PC-9 (cell line): Measurements from ENCODE around the gene GPATCH1. TPM values are rescaled to one million over a fixed set of nuclear protein-coding genes. Genes with fewer than 3 reads are reported as not detected.
A peak's percentile ranks its signal among the peaks of the same experiment; 100 is the strongest.

Source experiments
- BruUV-seq: library from RNA; stranded (reverse); fragments of 400-500 nt; replicated peaks from 2 replicates; lab custom pipeline; 2021; lab: Mats Ljungman, UMichigan
- CTCF ChIA-PET: fragments of 300-600 bp; sonication (Branson Sonifier 250); formaldehyde crosslinking; loops from one replicate; lab custom pipeline; 2022; ENCODE audit warnings: antibody characterized with exemption; lab: Charles Lee
- POLR2A ChIA-PET: fragments of 300-600 bp; sonication (Branson Sonifier 250); formaldehyde crosslinking; loops from one replicate; lab custom pipeline; 2022; ENCODE audit warnings: antibody characterized with exemption; ENCODE audit not compliant: unreplicated experiment; lab: Charles Lee
- DNase-seq, 2 experiments: peaks; one replicate each; pipeline versions ENCODE4 v3.0.0 to v3.0.0-alpha.2; 2015 to 2022; ENCODE audit warnings: mixed read lengths in 1 of 2
- H2AFZ ChIP-seq: fragments of 200-600 bp; sonication (generic); 2 replicates; pipeline ENCODE4 v1.8.1; 2017; ENCODE audit warnings: antibody characterized with exemption
- H3F3A ChIP-seq: fragments of 200-600 bp; sonication (generic); 2 replicates; pipeline ENCODE4 v1.8.1; 2017; ENCODE audit warnings: antibody characterized with exemption, mild to moderate bottlenecking, low read depth; ENCODE audit not compliant: insufficient read depth
- H3K27ac ChIP-seq: fragments of 200-600 bp; sonication (generic); 2 replicates; pipeline ENCODE4 v1.6.1; 2016; ENCODE audit warnings: mixed run types
- H3K27me3 ChIP-seq: fragments of 200-600 bp; sonication (generic); 2 replicates; pipeline ENCODE4 v1.6.1; 2016; ENCODE audit warnings: low read depth, mixed run types; ENCODE audit not compliant: insufficient read depth
- H3K36me3 ChIP-seq: fragments of 200-600 bp; sonication (generic); 2 replicates; pipeline ENCODE4 v1.6.1; 2016; ENCODE audit warnings: low read depth, mixed run types
- H3K4me1 ChIP-seq: fragments of 200-600 bp; sonication (generic); replicated peaks from 2 replicates; pipeline ENCODE4 v1.6.1; 2016; ENCODE audit warnings: mixed run types; ENCODE audit not compliant: insufficient read depth
- H3K4me2 ChIP-seq: fragments of 200-600 bp; sonication (generic); 2 replicates; pipeline ENCODE4 v1.6.1; 2017; ENCODE audit warnings: mixed run types
- H3K4me3 ChIP-seq: fragments of 200-600 bp; sonication (generic); 2 replicates; pipeline ENCODE4 v1.6.1; 2016; ENCODE audit warnings: mixed run types
- H3K79me2 ChIP-seq: fragments of 200-600 bp; sonication (generic); 2 replicates; pipeline ENCODE4 v1.6.1; 2017; ENCODE audit warnings: low read depth, mixed run types
- H3K9me2 ChIP-seq: fragments of 200-600 bp; sonication (generic); 2 replicates; pipeline ENCODE4 v1.8.1; 2017; ENCODE audit warnings: mild to moderate bottlenecking; ENCODE audit not compliant: insufficient read depth
- H3K9me3 ChIP-seq: fragments of 200-600 bp; sonication (generic); 2 replicates; pipeline ENCODE4 v1.8.1; 2016; ENCODE audit warnings: low read depth; ENCODE audit not compliant: insufficient read depth
- H4K20me1 ChIP-seq: fragments of 200-600 bp; sonication (generic); 2 replicates; pipeline ENCODE4 v1.8.1; 2017; ENCODE audit not compliant: insufficient read depth
- EZH2 ChIP-seq: fragments of 200-600 bp; sonication (generic); IDR thresholded peaks from 2 replicates; pipeline ENCODE4 v1.8.0; 2017; ENCODE audit warnings: antibody characterized with exemption, low read depth
- intact Hi-C: fragments of 100-400 bp; cut with micrococcal nuclease; formaldehyde crosslinking; loops from one replicate; pipeline ENCODE4 v1.10.0; 2022; ENCODE audit not compliant: unreplicated experiment
- total RNA-seq: library from RNA; stranded (reverse); gene quantifications from 2 replicates; pipeline ENCODE4 v1.2.3, GENCODE V29; 2021
- TF ChIP-seq, protein P1 (sequence below): fragments of 200-600 bp; sonication (generic); conservative IDR thresholded peaks from 2 replicates; pipeline ENCODE4 v1.6.1; 2017; ENCODE audit warnings: mixed run types, antibody characterized with exemption, mild to moderate bottlenecking, moderate library complexity

The GPATCH1 gene
- total RNA-seq, 1 experiment from 2014 or later = 11.0 TPM

DNA sequence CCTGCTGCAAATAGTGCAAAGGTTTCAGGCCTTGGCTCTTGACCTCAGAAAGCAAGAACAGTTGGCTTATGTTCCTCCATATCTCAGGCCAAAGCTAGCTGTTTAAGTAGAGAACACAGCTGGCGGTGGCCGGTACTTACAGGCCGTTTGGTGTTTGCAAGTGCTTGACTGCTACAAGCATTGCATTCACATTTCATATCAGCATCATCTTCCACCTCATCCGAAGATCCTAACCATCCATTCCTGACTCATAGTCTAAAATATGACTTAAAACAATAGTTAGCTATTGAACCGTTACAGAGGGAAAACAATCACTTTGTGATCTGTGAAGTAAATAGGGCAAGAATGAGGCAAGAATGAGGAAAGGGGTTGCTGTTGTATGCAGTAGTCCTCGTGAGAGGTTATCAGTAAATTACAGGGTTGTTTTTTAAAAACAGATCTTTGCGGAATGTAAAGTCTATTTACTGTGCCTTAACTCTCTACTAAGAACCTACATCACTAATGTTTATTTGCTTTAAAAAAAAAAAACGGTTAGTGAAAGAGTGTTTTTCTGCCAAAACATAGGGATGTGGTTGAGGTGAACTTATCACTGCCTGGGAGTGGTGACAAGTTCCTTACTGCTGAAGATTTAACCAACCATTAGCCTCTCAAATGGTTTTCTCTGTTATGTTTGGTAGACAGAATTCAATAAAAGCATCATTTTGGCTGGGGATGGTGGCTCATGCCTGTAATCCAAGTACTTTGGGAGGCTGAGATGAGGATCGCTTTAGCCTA is 29.3 kb downstream of the GPATCH1 start:
- H3K4me2 ChIP-seq = no peak overlapping the region
- H3K9me3 ChIP-seq = no peaks in the 10 kb centered on the region
- intact Hi-C loops = loop anchor here (1.0 kb wide), 1 partner anchor 56 kb away; no protein-coding TSS in a partner anchor
- H3K36me3 ChIP-seq = 0 out of 2 replicates have a peak, but pooled peaks cover 3% of the 10 kb centered on the region
- H3K9me2 ChIP-seq = no peaks in the 10 kb centered on the region
- peaks cover 17% of the 10 kb centered on the region; the same call in 1 of the 2 replicates for H3F3A ChIP-seq
- no peaks in the 10 kb centered on the region for H4K20me1 ChIP-seq
- CTCF ChIA-PET = interaction anchor here (0.6 kb wide), 1 partner anchor 105 kb away, joined by 10 read pairs; no protein-coding TSS in a partner anchor
- H3K79me2 ChIP-seq = no peaks in the 10 kb centered on the region
- 0 out of 2 replicates have a peak, but pooled peaks cover 11% of the 10 kb centered on the region for H3K4me1 ChIP-seq
- no peaks in the 10 kb centered on the region for H3K27me3 ChIP-seq
- no peak overlapping the region for H2AFZ ChIP-seq
- BruUV-seq = no TSS peak
- POLR2A ChIA-PET = no interaction called here
- no peak overlapping the region for H3K4me3 ChIP-seq
- H3K27ac ChIP-seq = 0 out of 2 replicates have a peak overlapping the region, but pooled peaks have one; percentile 4
- TF ChIP-seq, protein P1, sequence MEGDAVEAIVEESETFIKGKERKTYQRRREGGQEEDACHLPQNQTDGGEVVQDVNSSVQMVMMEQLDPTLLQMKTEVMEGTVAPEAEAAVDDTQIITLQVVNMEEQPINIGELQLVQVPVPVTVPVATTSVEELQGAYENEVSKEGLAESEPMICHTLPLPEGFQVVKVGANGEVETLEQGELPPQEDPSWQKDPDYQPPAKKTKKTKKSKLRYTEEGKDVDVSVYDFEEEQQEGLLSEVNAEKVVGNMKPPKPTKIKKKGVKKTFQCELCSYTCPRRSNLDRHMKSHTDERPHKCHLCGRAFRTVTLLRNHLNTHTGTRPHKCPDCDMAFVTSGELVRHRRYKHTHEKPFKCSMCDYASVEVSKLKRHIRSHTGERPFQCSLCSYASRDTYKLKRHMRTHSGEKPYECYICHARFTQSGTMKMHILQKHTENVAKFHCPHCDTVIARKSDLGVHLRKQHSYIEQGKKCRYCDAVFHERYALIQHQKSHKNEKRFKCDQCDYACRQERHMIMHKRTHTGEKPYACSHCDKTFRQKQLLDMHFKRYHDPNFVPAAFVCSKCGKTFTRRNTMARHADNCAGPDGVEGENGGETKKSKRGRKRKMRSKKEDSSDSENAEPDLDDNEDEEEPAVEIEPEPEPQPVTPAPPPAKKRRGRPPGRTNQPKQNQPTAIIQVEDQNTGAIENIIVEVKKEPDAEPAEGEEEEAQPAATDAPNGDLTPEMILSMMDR = no peak
- TF ChIP-seq EZH2 = no peak
- DNase-seq = peak; percentile 31 to 74

GRCh38 chr19:33111587-33111986 is 30.6 kb downstream of the GPATCH1 start:
- no peak overlapping the region for H3K4me3 ChIP-seq
- POLR2A ChIA-PET = no interaction called here
- H3K9me3 ChIP-seq = no peaks in the 10 kb centered on the region
- no peaks in the 10 kb centered on the region for H3K79me2 ChIP-seq
- TF ChIP-seq, protein P1 = no peak
- no peak for TF ChIP-seq EZH2
- no peak for DNase-seq
- no peaks in the 10 kb centered on the region for H4K20me1 ChIP-seq
- H3K27ac ChIP-seq = no peak overlapping the region
- H3K36me3 ChIP-seq = peaks cover 9% of the 10 kb centered on the region; the same call in 1 of the 2 replicates
- H3F3A ChIP-seq = peaks cover 22% of the 10 kb centered on the region
- H3K4me2 ChIP-seq = no peak overlapping the region
- no TSS peak for BruUV-seq
- no peaks in the 10 kb centered on the region for H3K27me3 ChIP-seq
- intact Hi-C loops = no loop called here
- 0 out of 2 replicates have a peak, but pooled peaks cover 11% of the 10 kb centered on the region for H3K4me1 ChIP-seq
- no peaks in the 10 kb centered on the region for H3K9me2 ChIP-seq
- CTCF ChIA-PET = no interaction called here
- no peak overlapping the region for H2AFZ ChIP-seq

DNA sequence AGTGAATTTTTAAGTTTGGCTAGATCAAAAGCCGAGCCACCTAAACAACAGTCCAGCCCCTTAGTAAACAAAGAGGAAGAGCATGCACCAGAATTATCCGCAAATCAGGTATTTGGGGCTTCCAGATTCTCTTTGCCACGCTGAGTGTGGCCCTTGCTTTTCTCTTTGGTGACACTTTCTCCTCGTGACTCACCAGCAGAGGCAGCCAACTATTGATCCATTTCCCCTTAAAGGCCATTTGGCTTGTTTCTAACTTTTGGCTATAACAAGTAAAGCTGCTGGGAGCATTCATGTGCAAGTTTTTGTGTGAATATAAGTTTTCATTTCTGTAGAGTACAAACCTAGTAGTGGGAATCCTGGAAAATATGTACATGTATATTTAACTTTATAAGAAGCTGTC is 33.3 kb downstream of the GPATCH1 start:
- H3K79me2 ChIP-seq = no peaks in the 10 kb centered on the region
- CTCF ChIA-PET = no interaction called here

More for the DNA sequence above, 33.3 kb downstream of the GPATCH1 start:
- no peaks in the 10 kb centered on the region for H3K9me2 ChIP-seq
- H3K4me2 ChIP-seq = no peak overlapping the region
- POLR2A ChIA-PET = no interaction called here
- H3K4me1 ChIP-seq = 0 out of 2 replicates have a peak, but pooled peaks cover 11% of the 10 kb centered on the region
- BruUV-seq = no TSS peak
- TF ChIP-seq, protein P1 = no peak
- no peak for TF ChIP-seq EZH2
- intact Hi-C loops = no loop called here
- no peak overlapping the region for H3K27ac ChIP-seq
- H3K27me3 ChIP-seq = no peaks in the 10 kb centered on the region
- H3K36me3 ChIP-seq = peaks cover 20% of the 10 kb centered on the region; the same call in 1 of the 2 replicates
- H3K4me3 ChIP-seq = no peak overlapping the region
- no peaks in the 10 kb centered on the region for H3K9me3 ChIP-seq
- DNase-seq = no peak
- H4K20me1 ChIP-seq = no peaks in the 10 kb centered on the region
- H3F3A ChIP-seq = peaks cover 22% of the 10 kb centered on the region
- no peak overlapping the region for H2AFZ ChIP-seq
